WTC11 (cell line): Measurements from ENCODE around the gene PTPRT.

Experiments used
- CTCF ChIP-seq: fragments of 200-600 bp; IDR thresholded peaks from 2 replicates; pipeline ENCODE4 v1.8.0; 2022; ENCODE audit warnings: antibody characterized with exemption
- FOXJ3 ChIP-seq: sonication (generic); formaldehyde crosslinking; IDR thresholded peaks from 2 replicates; pipeline ENCODE4 v1.9.0; 2021; ENCODE audit warnings: missing genetic modification reagents, mild to moderate bottlenecking, borderline replicate concordance
- RELA ChIP-seq: sonication (generic); formaldehyde crosslinking; IDR thresholded peaks from 2 replicates; pipeline ENCODE4 v1.8.1; 2022; ENCODE audit warnings: missing genetic modification reagents, mild to moderate bottlenecking, borderline replicate concordance
- ZNF671 ChIP-seq: fragments of 250-450 bp; sonication (Bioruptor Pico); IDR thresholded peaks from 2 replicates; pipeline ENCODE4 v1.8.0; 2021; ENCODE audit warnings: mild to moderate bottlenecking

DNA sequence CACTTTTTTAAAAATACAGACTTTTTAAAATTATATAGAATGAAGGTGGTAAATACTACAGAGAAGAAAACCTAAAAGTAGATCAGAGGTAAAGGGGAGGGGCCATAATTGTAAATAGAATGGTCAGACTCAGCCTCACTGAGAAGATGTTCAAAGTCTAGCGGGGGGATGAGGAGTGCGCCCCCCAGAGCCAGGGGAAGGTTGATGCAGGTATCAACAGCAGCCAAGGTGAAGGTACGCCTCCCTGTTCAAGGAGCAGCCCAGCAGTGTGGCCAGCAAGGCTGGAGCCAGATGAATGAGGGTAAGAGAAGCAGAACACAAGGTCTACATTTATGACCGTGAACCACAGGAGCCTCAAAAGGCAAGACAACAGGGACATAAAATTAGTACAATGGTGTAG lies 204.1 kb downstream of the PTPRT start:
- TF ChIP-seq CTCF (peak; percentile 38; the same call in 1 of the 2 replicates), ZNF671 (CRISPR knock-in tag) (no peak), FOXJ3 (CRISPR knock-in tag) (no peak), RELA (CRISPR knock-in tag) (no peak)
